Measurements from ENCODE around the gene SERINC3. TPM values are rescaled to one million over a fixed set of nuclear protein-coding genes. Genes with fewer than 3 reads are reported as not detected.

Gene SERINC3
- total and polyA plus RNA-seq, 2 of the 13 experiments (the other 11 are each of a cell fraction or from before 2014, with no cell fraction given), result 82.0 to 226 TPM

GRCh38 chr20:44526129-44526528, 4.3 kb upstream of the SERINC3 start:
- Histone ChIP-seq H3K27me3 (ENCODE audit: control insufficient read depth in 1 of 2, insufficient read depth in 2 of 2, low read length in 2 of 2) (peaks cover 0 to 7% of the 10 kb centered on the region in 2 experiments; a peak in 1 of 5 replicates), H3K4me1 (ENCODE audit: insufficient read depth, low read length) (peaks cover 86% of the 10 kb centered on the region), H3K4me2 (ENCODE audit: low read depth, low read length) (peak overlapping the region; percentile 13; the same call in 1 of the 2 replicates), H3K4me3 (replicated peaks in 1 of 3; ENCODE audit: insufficient read depth in 1 of 3, low read depth in 2 of 3, low read length in 3 of 3) (no peak overlapping the region), H3K9ac (ENCODE audit: insufficient read depth, low read depth, low read length) (no peak overlapping the region), H3K36me3 (replicated peaks in 1 of 2; ENCODE audit: control insufficient read depth in 1 of 2, insufficient read depth in 2 of 2, low read length in 2 of 2) (no peaks in the 10 kb centered on the region), H3K27ac (ENCODE audit: extremely low read length, insufficient read depth, low read length) (no peak overlapping the region), H4K20me1 (ENCODE audit: insufficient read depth, low read length) (peaks cover 3% of the 10 kb centered on the region), H3K79me2 (ENCODE audit: insufficient read depth, low read length) (peaks cover 7% of the 10 kb centered on the region), H2AFZ (ENCODE audit: low read length) (no peak overlapping the region), H3K9me3 (ENCODE audit: low read length) (no peaks in the 10 kb centered on the region)
- FAIRE-seq (no peak), DNase-seq (ENCODE audit: low spot score) (peak; percentile 46), ATAC-seq (no peak)
- BruUV-seq (replicated peaks), result no TSS peak
- intact Hi-C loops (cut with micrococcal nuclease; ENCODE audit: unreplicated experiment), result no loop called here
- WGBS (ENCODE audit: low lambda C conversion rate), result 43% methylated on average over 6 of the region's 6 CpGs
- ChIA-PET CTCF (ENCODE audit: low intra/inter-chr PET ratio, low total read pairs) (no interaction called here), POLR2A (no interaction called here)
- in situ Hi-C loops (cut with HindIII; ENCODE audit: extremely low pct_ligation_motif_present, low pct_unique_long_range_greater_than_20kb), result no loop called here
- TF ChIP-seq ZNF367 (CRISPR knock-in tag; IDR thresholded peaks at IDR 0.05; ENCODE audit: borderline replicate concordance), result no peak
- TF ChIP-seq ZNF75D (CRISPR knock-in tag; IDR thresholded peaks at IDR 0.05; ENCODE audit: borderline replicate concordance), result no peak
- no peak for TF ChIP-seq PRDM10 (CRISPR knock-in tag; IDR thresholded peaks at IDR 0.05; ENCODE audit: low read depth)
- no peak for TF ChIP-seq ZNF720 (CRISPR knock-in tag; IDR thresholded peaks at IDR 0.05)
- no peak for TF ChIP-seq TFAP4 (IDR thresholded peaks at IDR 0.05; ENCODE audit: borderline replicate concordance, low read depth)
- no peak for TF ChIP-seq DNMT1 (CRISPR knock-in tag; IDR thresholded peaks at IDR 0.05)
- TF ChIP-seq ZFAT (CRISPR knock-in tag; conservative IDR thresholded peaks at IDR 0.05), result no peak
- no peak for TF ChIP-seq PPARG (CRISPR knock-in tag; conservative IDR thresholded peaks at IDR 0.05)
- 0 out of 2 replicates have a peak, but pooled peaks have one; percentile 35 for TF ChIP-seq SAP130 (CRISPR knock-in tag; IDR thresholded peaks at IDR 0.05; ENCODE audit: low read depth)
- no peak for TF ChIP-seq REL (CRISPR knock-in tag; conservative IDR thresholded peaks at IDR 0.05)
- TF ChIP-seq SOX13 (IDR thresholded peaks at IDR 0.05), result no peak
- TF ChIP-seq SOX13 (CRISPR knock-in tag; conservative IDR thresholded peaks at IDR 0.05 in 1 of 2, IDR thresholded peaks at IDR 0.05 in 1 of 2), result peak in 1 of 2 experiments; percentile 16; a peak in 1 of 4 replicates
- TF ChIP-seq ZBTB43 (CRISPR knock-in tag; conservative IDR thresholded peaks at IDR 0.05), result no peak
- TF ChIP-seq HNRNPK (IDR thresholded peaks at IDR 0.05; ENCODE audit: low read depth, low read length, poor library complexity, severe bottlenecking), result no peak
- TF ChIP-seq FOSL2 (CRISPR knock-in tag; IDR thresholded peaks at IDR 0.05), result peak; percentile 12; the same call in 1 of the 2 replicates
- TF ChIP-seq TCF7 (IDR thresholded peaks at IDR 0.05; ENCODE audit: low read depth), result 0 out of 2 replicates have a peak, but pooled peaks have one; percentile 13
- TF ChIP-seq POLR2AphosphoS5 (IDR thresholded peaks at IDR 0.05; ENCODE audit: low read depth, low read length), result no peak
- no peak for TF ChIP-seq REPIN1 (CRISPR knock-in tag; IDR thresholded peaks at IDR 0.05; ENCODE audit: borderline replicate concordance, low read depth)
- no peak for TF ChIP-seq CBX1 (IDR thresholded peaks at IDR 0.05; ENCODE audit: low read depth)
- no peak for TF ChIP-seq ZNF709 (CRISPR knock-in tag; IDR thresholded peaks at IDR 0.05)
- no peak for TF ChIP-seq ZNF432 (CRISPR knock-in tag; IDR thresholded peaks at IDR 0.05; ENCODE audit: borderline replicate concordance)
- TF ChIP-seq CCDC6 (CRISPR knock-in tag; IDR thresholded peaks at IDR 0.05), result no peak
